CD4-positive, alpha-beta T cell treated with Interleukin-15 for 4 hours (primary cell): ENCODE results near the gene SCYL1.
A peak's percentile ranks its signal among the peaks of the same experiment; 100 is the strongest.

ENCODE experiments used
- DNase-seq: peaks from one replicate; pipeline ENCODE4 v3.0.0-alpha.2; 2020; ENCODE audit warnings: low spot score

Gene SCYL1

GRCh38 chr11:65524741-65525545 lies at the start of gene SCYL1:
SCYL1 (plus strand) TSS chr11:65525083; CDS start chr11:65525154, 71 bp downstream.
- DNase-seq: peak; percentile 83

- DNase-seq: no peak
These were observed 48.2 kb upstream of the SCYL1 start for GRCh38 chr11:65476632-65477148.

- DNase-seq: peak; percentile 92
These were observed 47.5 kb upstream of the SCYL1 start for GRCh38 chr11:65477149-65477965.

- DNase-seq: no peak
These were observed 46.3 kb upstream of the SCYL1 start for GRCh38 chr11:65478388-65479183.

GRCh38 chr11:65479184-65480145 lies 45.4 kb upstream of the SCYL1 start:
- no peak for DNase-seq

GRCh38 chr11:65482306-65482850 lies 42.5 kb upstream of the SCYL1 start:
- DNase-seq: no peak

- no peak for DNase-seq
These were observed 39.0 kb upstream of the SCYL1 start for GRCh38 chr11:65485920-65486219.

- no peak for DNase-seq
These were observed 38.1 kb upstream of the SCYL1 start for GRCh38 chr11:65486570-65487466.

GRCh38 chr11:65487467-65488272 lies 37.2 kb upstream of the SCYL1 start:
- no peak for DNase-seq

GRCh38 chr11:65488273-65489034 lies 36.4 kb upstream of the SCYL1 start:
- DNase-seq: no peak

GRCh38 chr11:65489035-65489705 lies 35.7 kb upstream of the SCYL1 start:
- DNase-seq: no peak

GRCh38 chr11:65489706-65490320 lies 35.1 kb upstream of the SCYL1 start:
- DNase-seq: no peak

- DNase-seq: no peak
These were observed 33.8 kb upstream of the SCYL1 start for GRCh38 chr11:65491163-65491465.

GRCh38 chr11:65491614-65492386 lies 33.1 kb upstream of the SCYL1 start:
- no peak for DNase-seq

- no peak for DNase-seq
These were observed 32.6 kb upstream of the SCYL1 start for GRCh38 chr11:65492387-65492636.

- no peak for DNase-seq
These were observed 32.1 kb upstream of the SCYL1 start for GRCh38 chr11:65492637-65493366.
